Measurements from ENCODE around the gene ADAM10. TPM values are rescaled to one million over a fixed set of nuclear protein-coding genes. Genes with fewer than 3 reads are reported as not detected.

The ADAM10 gene
- total RNA-seq, 1 experiment from 2014 or later = 239 TPM

- H3K79me2 ChIP-seq (ENCODE audit: low read depth) = no peaks in the 10 kb centered on the region
- H2AFZ ChIP-seq = no peak overlapping the region
- ChIA-PET CTCF (interaction anchor here (0.6 kb wide), 1 partner anchor 10 kb away, joined by 3 read pairs; no protein-coding TSS in a partner anchor), POLR2A (ENCODE audit: unreplicated experiment) (no interaction called here)
- H3K9me2 ChIP-seq (ENCODE audit: insufficient read depth) = no peaks in the 10 kb centered on the region
- H3K4me2 ChIP-seq = no peak overlapping the region
- no TSS peak for BruUV-seq (replicated peaks)
- H3K36me3 ChIP-seq (ENCODE audit: low read depth) = no peaks in the 10 kb centered on the region
- no peak overlapping the region for H3K4me3 ChIP-seq
- DNase-seq = no peak
- H3K9me3 ChIP-seq (ENCODE audit: insufficient read depth, low read depth) = 0 out of 2 replicates have a peak, but pooled peaks cover 6% of the 10 kb centered on the region
- no peak overlapping the region for H3K27ac ChIP-seq
- H3F3A ChIP-seq (ENCODE audit: insufficient read depth, low read depth) = no peaks in the 10 kb centered on the region
- no peaks in the 10 kb centered on the region for H3K4me1 ChIP-seq (replicated peaks; ENCODE audit: insufficient read depth)
- H3K27me3 ChIP-seq (ENCODE audit: insufficient read depth, low read depth) = no peaks in the 10 kb centered on the region
- TF ChIP-seq CTCF (conservative IDR thresholded peaks at IDR 0.05) (no peak), EZH2 (IDR thresholded peaks at IDR 0.05; ENCODE audit: low read depth) (no peak)
- intact Hi-C loops (cut with micrococcal nuclease; ENCODE audit: unreplicated experiment) = no loop called here
- no peaks in the 10 kb centered on the region for H4K20me1 ChIP-seq (ENCODE audit: insufficient read depth)
These were observed 11.0 kb upstream of the ADAM10 start for GRCh38 chr15:58760385-58761009.

- H4K20me1 ChIP-seq (ENCODE audit: insufficient read depth) = no peaks in the 10 kb centered on the region
- no peak overlapping the region for H3K4me2 ChIP-seq
- intact Hi-C loops (cut with micrococcal nuclease; ENCODE audit: unreplicated experiment) = no loop called here
- no TSS peak for BruUV-seq (replicated peaks)
- no peaks in the 10 kb centered on the region for H3F3A ChIP-seq (ENCODE audit: insufficient read depth, low read depth)
- no peak for DNase-seq
- H3K4me1 ChIP-seq (replicated peaks; ENCODE audit: insufficient read depth) = no peaks in the 10 kb centered on the region
- no peaks in the 10 kb centered on the region for H3K27me3 ChIP-seq (ENCODE audit: insufficient read depth, low read depth)
- ChIA-PET CTCF (interaction anchor here (0.7 kb wide), 1 partner anchor 355 kb away, joined by 4 read pairs; no protein-coding TSS in a partner anchor), POLR2A (ENCODE audit: unreplicated experiment) (no interaction called here)
- no peak overlapping the region for H3K4me3 ChIP-seq
- H3K79me2 ChIP-seq (ENCODE audit: low read depth) = no peaks in the 10 kb centered on the region
- no peak overlapping the region for H3K27ac ChIP-seq
- H2AFZ ChIP-seq = no peak overlapping the region
- H3K36me3 ChIP-seq (ENCODE audit: low read depth) = no peaks in the 10 kb centered on the region
- no peak for TF ChIP-seq EZH2 (IDR thresholded peaks at IDR 0.05; ENCODE audit: low read depth)
- TF ChIP-seq CTCF (conservative IDR thresholded peaks at IDR 0.05) = no peak
- no peaks in the 10 kb centered on the region for H3K9me3 ChIP-seq (ENCODE audit: insufficient read depth, low read depth)
- H3K9me2 ChIP-seq (ENCODE audit: insufficient read depth) = no peaks in the 10 kb centered on the region
These were observed 8.6 kb upstream of the ADAM10 start for GRCh38 chr15:58758141-58758540.

GRCh38 chr15:58755956-58756355, 6.4 kb upstream of the ADAM10 start:
- Histone ChIP-seq H3K36me3 (ENCODE audit: low read depth) (no peaks in the 10 kb centered on the region), H3F3A (ENCODE audit: insufficient read depth, low read depth) (no peaks in the 10 kb centered on the region), H4K20me1 (ENCODE audit: insufficient read depth) (no peaks in the 10 kb centered on the region), H3K9me3 (ENCODE audit: insufficient read depth, low read depth) (no peaks in the 10 kb centered on the region), H3K4me3 (no peak overlapping the region), H3K9me2 (ENCODE audit: insufficient read depth) (no peaks in the 10 kb centered on the region), H3K4me1 (replicated peaks; ENCODE audit: insufficient read depth) (no peaks in the 10 kb centered on the region), H3K27ac (no peak overlapping the region), H3K79me2 (ENCODE audit: low read depth) (no peaks in the 10 kb centered on the region), H3K27me3 (ENCODE audit: insufficient read depth, low read depth) (no peaks in the 10 kb centered on the region), H2AFZ (no peak overlapping the region), H3K4me2 (no peak overlapping the region)
- peak in 1 of 2 experiments; percentile 7 for DNase-seq
- POLR2A ChIA-PET (ENCODE audit: unreplicated experiment) = interaction anchor here (1.6 kb wide), 1 partner anchor 15 kb away, joined by 15 read pairs; the partner anchor contains the start of gene MINDY2
- BruUV-seq (replicated peaks) = no TSS peak
- intact Hi-C loops (cut with micrococcal nuclease; ENCODE audit: unreplicated experiment) = no loop called here
- TF ChIP-seq CTCF (conservative IDR thresholded peaks at IDR 0.05) = no peak
- no peak for TF ChIP-seq EZH2 (IDR thresholded peaks at IDR 0.05; ENCODE audit: low read depth)
- CTCF ChIA-PET = interaction anchor here (1.0 kb wide), 1 partner anchor 15 kb away, joined by 3 read pairs; the partner anchor contains the start of gene MINDY2

Data from PC-9 (cell line).